HFF-Myc (cell line): ENCODE measurements around the gene DCTN1.
A peak's percentile ranks its signal among the peaks of the same experiment; 100 is the strongest.

Experiments
- DNase-seq: peaks from one replicate; pipeline ENCODE4 v3.0.0-alpha.2; 2011; ENCODE audit warnings: low read depth; ENCODE audit errors: extremely low read depth
- H3K4me3 ChIP-seq: replicated peaks from 2 replicates; pipeline ENCODE4 v1.5.1; 2011; ENCODE audit warnings: low read depth, mild to moderate bottlenecking, control low read depth, low read length
- TF ChIP-seq, protein P1 (sequence below): IDR thresholded peaks from 2 replicates; pipeline ENCODE4 v1.5.1; 2012; ENCODE audit warnings: mild to moderate bottlenecking, low read depth, low read length, control low read depth; ENCODE audit errors: missing control alignments

DCTN1 gene

DNA sequence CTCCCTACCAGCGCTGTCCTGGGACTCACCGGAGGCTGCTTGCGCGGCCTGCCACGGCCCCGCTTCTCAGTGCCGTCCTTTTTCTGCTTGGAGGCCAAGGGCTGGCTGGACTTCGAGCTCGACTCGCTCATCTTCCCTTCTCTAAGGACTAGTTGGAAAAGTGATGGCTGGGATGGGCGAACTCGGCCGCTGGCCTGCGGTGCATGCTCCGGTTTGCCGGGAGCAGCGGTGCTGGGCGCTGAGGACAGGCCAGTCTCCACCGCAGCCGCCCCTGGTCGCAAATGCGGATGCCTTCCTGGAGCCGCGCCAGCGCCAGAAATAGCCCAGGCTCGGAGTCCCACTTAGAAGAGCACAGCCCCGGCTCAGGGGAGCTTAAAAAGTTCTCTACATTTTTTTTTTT, 38.2 kb upstream of the DCTN1 start:
- TF ChIP-seq, protein P1, sequence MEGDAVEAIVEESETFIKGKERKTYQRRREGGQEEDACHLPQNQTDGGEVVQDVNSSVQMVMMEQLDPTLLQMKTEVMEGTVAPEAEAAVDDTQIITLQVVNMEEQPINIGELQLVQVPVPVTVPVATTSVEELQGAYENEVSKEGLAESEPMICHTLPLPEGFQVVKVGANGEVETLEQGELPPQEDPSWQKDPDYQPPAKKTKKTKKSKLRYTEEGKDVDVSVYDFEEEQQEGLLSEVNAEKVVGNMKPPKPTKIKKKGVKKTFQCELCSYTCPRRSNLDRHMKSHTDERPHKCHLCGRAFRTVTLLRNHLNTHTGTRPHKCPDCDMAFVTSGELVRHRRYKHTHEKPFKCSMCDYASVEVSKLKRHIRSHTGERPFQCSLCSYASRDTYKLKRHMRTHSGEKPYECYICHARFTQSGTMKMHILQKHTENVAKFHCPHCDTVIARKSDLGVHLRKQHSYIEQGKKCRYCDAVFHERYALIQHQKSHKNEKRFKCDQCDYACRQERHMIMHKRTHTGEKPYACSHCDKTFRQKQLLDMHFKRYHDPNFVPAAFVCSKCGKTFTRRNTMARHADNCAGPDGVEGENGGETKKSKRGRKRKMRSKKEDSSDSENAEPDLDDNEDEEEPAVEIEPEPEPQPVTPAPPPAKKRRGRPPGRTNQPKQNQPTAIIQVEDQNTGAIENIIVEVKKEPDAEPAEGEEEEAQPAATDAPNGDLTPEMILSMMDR, result no peak
- no peak overlapping the region for H3K4me3 ChIP-seq
- no peak for DNase-seq

DNA sequence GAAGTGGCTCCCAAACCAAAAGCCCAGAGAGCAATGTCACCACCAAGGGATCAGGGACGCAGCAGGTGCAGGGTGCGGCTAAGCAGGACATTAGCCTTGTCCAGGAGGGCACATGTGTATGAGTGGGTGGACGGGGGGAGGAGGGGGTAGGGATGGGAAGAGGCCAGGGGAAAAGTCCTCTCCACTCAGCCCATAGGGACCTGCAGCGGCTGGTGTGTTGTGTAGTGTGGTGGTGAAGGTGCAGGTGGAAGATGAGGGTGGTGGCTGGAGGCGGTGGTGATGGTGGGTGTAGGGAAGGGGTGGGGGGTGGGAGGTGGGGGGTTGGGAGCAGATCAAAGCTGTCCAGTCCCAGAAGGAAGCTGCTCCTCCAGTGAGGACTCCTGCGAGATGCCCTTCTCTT, 37.7 kb upstream of the DCTN1 start:
- TF ChIP-seq, protein P1, result no peak
- no peak overlapping the region for H3K4me3 ChIP-seq
- no peak for DNase-seq

DNA sequence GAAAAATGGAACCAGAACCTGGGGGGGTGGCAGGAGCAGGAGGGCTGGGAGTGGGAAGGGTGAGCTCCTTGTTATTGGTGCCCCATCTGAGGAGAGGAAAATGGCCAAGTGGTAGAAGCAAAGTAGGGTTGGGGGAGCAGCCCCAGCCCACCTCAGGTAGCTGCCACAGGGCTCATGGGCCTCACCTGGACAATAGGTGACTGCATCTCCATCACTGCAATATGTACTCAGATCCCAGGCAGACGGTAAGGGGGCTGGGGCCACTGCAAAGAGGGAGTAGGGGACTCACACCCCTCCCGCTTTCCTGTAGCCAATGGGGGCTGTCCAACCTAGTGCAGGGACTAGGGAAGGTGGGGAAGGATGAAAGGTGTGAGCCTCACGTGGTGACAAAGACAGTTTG, 37.1 kb upstream of the DCTN1 start:
- no peak overlapping the region for H3K4me3 ChIP-seq
- TF ChIP-seq, protein P1, result no peak
- no peak for DNase-seq

DNA sequence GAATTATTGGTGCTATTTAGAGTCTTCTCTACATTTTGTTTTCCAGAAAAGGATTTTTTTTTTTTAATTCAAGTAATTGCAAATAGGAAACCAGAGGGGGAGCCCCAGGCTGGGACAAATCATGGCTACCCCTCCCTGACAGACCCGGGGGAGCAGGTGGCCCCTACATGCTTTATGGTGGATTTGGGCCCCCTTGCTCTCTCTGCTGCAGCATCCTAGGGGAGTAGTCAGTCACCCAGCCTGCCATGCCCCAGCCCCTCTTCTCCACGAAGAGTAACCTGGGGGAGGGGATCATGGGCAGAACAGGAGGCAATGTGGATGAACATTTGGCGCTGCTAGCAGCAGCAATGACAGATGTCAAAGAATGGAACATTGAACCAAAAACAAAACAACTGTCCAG, 36.7 kb upstream of the DCTN1 start:
- TF ChIP-seq, protein P1, result no peak
- H3K4me3 ChIP-seq, result no peak overlapping the region
- no peak for DNase-seq

DNA sequence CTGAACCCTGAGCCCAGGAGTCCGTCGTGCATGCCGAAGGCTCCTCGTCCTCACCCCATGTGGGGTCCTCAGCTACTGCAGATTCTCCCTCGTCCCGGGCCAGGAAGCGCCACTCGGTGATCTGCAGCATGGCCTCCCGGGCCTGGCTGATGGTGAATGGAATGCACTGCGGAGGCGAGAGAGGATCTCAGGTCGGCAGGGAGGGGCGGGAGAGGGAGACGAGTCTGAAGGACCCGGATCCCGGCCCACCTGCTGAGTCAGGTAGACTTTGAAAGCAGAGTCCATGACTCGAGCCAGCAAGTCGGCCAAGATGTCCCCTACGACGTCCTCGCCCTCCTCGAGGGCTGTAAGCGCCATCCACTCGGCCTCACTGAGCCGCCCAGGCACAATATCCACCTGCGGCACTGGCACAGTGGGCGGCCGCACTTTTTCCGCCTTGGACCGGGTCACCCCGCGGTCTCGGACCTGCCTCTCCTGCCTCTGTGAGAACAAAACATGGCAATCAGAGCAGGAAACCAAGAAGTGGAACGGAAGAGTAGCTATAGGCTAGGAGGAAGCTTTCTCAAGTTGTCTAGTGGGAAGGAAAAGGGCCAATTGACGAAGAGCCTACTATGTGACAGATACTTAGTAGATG, 35.8 kb upstream of the DCTN1 start:
- no peak for DNase-seq
- H3K4me3 ChIP-seq, result no peak overlapping the region
- TF ChIP-seq, protein P1, result no peak

DNA sequence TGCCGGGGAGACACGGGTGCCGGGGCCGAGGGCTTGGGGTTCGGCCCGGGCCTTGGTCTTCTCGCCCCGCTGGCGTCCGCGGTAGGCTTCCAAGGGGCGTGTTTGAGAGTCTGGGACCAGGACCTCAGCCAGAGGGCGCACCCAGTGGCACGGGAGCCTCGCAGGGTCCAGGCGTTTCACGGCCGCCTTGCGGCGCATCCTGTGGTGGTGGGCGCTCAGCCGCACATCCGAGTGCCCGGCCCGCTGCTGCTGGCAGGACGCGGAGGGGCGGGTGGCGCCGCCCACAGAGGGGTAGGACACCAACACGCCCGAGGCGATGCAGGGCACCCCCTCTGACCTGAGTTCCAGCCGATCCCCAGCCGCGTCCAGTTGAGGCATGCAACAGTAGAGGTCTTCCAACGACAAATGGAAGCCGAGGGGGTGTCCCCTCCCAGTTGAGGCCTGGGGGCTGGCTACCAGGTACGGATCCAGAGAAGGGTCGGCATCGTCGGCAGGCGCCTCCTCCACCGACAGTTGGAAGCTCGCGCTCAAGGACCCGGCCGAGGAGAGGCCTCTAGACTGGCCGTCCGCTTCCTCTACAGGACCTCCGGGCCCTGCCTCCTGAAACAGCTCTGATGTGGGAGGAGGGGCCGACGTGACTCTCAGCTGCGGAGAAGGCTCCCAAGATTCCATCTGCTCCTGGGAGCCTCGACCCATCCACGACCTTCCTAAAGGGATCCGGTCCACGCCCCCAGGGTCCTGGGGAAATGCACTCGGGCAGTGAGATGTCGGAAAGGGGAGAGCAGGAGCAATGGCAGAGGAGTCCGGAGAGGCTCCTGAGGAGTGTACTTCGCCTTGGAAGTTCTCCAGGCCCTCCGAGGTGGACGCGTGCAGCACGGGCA, 35.0 kb upstream of the DCTN1 start:
- DNase-seq, result no peak
- H3K4me3 ChIP-seq, result peak overlapping the region; percentile 29
- TF ChIP-seq, protein P1, result peak; percentile 25
